Measurements from ENCODE around the gene PRLR.
"Not testable (repeated sequence)": the region's sequence is repeated elsewhere in the genome, so short reads cannot be mapped to it uniquely, and the experiment has no call there.

The PRLR gene

DNA sequence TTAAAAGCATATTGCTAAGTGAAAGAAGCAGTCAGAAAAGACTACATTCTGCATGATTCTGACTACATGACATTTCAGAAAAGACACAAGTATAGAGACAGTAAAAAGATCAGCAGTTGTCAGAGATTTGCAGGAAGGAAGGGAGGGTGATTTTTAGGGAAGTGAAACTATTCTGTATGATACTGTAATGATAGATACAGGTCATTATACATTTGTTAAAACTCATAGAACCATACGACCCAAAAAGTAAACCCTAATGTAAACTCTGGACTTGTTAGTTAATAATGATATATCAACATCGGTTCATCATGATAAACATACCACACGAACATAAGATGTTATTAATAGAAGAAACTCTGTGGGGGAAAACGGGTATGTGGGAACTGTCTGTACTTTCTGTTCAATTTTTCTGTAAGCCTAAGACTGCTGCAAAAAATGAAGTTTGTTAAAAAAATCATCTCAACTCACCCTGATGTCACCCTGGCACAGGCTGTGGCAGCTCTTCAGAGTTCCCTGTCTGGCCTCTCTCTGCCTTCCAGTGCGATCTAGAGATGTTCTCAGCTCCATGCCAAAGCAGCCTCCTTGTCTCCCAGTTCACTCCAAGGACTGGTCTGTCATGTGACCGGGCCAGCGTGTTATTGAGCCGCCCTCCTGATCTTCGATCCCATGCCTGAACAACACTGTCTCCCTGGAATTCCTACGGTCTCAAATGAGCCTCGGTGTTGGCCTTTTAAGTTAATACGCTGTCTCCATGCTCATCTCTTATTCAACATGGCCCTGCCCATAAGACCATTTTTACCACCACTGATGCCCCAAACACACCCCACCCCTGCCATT lies 35.4 kb downstream of the PRLR start:
- no peak for DNase-seq

DNA sequence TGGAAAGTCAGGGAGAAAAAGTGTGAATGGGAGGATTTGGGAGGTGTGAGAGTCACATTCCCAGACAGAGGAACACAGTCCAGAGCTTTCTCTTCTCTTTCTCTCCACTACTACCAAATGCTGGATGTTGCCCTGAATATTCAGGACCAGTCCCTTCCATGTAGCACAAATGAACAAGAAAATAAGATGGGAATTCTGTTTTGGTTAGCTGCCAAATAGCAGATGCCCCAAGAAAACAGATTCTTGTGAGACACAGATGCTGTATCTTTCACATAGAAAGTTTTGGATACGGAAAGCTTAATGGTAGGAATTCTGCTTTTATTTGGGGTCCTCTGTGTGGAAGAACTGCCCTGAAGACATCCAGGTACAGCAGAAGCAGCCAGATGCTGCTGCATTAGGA lies 37.8 kb downstream of the PRLR start:
- DNase-seq, result no peak

DNA sequence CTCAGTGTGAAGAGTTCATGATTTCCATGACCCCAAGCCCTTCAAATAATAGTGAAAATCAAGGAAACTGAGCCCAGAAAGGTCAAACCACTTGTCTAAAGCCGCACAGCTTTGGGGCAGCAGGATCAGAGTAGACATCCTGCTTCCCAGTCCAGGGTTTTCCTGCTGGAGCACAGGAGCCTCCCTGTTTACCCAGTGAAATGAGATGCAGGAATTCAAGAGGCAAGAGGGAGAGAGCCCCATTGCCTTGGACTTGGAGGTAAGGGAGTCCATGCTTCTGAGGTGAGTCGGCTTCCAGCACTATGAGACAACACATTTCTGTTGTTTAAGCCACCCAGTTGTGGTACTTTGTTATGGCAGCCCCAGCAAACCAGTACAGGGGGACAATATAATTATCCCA lies 40.5 kb downstream of the PRLR start:
- not testable (repeated sequence) for DNase-seq

DNA sequence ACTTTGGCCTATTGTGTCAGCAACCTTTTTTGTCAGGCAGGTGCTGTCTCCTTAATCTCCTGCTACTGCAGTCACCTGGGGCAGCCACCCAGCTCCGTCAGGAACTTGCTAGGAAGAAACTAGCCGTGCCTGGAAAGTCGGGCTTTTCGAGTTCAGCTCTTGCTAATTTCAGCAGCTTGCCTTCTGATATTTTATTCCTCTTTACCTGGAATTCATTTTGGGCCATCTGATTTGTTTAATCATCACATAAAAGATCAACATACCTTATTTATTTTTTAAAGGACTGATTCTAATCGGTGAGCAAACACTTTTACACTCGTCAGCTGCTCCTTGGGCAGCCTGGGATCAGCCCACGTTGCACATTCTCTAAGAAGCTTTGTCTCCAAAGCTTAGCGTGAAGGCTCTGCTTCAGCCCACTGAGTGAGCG lies 42.2 kb downstream of the PRLR start:
- DNase-seq, result no peak

DNA sequence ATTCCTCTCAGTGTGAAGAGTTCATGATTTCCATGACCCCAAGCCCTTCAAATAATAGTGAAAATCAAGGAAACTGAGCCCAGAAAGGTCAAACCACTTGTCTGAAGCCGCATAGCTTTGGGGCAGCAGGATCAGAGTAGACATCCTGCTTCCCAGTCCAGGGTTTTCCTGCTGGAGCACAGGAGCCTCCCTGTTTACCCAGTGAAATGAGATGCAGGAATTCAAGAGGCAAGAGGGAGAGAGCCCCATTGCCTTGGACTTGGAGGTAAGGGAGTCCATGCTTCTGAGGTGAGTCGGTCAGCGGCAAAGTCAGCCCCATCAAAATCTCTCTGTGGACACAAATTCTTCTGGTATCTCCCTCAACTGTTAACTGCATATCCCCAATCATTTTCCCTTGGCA lies 42.7 kb downstream of the PRLR start:
- not testable (repeated sequence) for DNase-seq

DNA sequence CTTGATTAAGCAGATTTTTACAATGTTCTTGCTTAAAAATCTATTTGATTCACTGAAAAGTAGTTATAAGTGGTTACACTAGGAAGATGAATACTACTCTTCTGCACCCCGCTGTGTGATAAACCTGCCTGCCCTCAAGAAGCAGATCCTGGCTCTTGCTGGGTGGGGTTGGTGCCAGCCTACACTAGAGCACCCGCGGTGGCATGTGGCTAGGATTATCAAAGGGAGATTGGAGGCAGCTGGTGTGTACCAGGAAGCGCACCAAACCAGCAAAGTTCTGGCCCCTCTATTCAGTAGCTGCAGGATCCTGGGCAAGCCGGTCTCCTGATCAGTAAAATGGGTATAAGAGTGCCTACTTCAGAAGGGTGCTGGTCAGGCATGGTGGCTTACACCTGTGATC lies 43.5 kb downstream of the PRLR start:
- DNase-seq, result no peak

DNA sequence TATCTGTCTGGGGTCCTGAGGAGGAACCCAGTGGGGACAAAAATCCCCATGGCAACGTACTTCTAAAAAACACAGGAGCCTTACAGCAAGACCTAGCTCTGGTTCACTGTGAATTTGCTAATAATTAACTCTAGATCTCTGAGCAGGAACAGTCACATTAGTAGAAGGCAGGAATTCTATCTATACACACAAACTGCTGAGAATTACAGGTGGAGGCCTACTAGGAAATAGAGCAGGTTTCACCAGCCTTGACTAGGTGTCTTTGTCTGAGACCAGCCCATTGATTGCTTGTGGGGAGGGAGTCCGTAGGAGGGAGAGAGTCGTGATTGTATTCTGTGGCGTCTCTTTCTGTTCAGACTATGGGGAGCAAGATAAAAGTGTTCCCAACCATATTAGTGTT lies 44.8 kb downstream of the PRLR start:
- DNase-seq, result no peak

DNA sequence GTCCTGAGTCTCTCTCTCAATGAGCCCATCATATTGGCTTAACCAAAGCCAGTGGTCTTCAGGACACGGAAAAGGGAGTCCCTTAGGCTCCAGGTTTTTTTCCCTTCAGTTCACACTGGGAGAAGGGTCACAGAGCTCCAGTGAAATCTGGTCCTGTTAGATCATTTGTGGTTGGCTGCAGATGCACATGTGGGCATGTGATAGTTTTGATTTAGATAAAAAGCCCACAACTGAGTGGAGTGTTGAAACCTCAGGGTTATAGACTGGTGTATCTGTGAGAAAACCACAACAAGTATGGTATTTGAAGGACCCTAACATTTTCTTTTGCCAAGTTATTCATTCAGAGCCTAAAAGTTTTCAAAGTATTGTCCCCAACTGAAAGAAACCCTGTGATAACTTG lies 46.7 kb downstream of the PRLR start:
- DNase-seq, result no peak

DNA sequence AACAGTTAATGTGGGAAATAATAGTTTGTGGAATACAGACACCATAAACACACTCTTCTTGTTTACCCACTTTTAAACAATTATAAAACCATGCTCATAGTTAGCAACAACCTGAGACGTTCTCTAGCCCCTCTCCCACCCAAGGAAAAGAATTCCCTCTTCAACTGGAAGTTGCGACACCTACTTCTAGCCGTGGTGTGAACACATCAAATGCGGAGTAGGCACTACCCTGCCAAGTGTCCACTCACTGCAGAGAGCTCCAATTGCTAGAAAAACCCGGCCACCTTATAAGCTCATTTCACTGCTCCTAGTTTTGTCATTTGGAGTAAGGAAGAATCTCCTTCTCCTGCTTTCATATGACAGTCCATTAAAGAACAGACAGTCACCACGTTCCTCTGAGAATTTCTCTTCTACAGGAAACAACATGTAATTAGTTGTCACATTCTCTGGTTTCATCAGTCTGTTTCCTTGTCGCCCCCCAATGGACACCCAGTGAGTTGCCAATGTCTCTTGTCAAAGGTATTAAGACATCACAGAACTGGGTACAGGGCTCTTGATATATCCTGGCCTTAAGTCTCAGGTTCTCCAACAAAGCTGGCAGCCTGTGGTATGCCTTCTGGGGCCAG lies 47.3 kb downstream of the PRLR start:
- DNase-seq, result peak in 1 of 5 donors; percentile 9

DNA sequence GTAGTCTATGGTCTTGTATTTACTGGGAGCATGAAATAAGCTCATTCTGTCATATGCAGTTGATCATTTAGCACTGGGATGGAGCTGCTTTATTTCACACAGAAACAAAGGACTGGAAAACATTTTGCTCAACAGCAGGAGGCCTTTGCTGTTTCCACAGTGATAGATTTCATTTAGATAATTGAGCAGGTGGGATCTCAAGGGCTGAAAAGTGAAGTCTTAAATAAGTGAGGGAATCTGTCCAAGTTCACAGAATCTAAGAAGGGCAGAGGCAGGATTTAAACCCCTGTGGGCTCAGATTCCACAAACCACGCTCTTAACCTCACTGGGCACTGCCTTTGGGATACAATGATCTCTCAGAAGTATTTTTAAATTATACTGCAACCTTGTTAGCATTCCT lies 47.8 kb downstream of the PRLR start:
- no peak for DNase-seq

DNA sequence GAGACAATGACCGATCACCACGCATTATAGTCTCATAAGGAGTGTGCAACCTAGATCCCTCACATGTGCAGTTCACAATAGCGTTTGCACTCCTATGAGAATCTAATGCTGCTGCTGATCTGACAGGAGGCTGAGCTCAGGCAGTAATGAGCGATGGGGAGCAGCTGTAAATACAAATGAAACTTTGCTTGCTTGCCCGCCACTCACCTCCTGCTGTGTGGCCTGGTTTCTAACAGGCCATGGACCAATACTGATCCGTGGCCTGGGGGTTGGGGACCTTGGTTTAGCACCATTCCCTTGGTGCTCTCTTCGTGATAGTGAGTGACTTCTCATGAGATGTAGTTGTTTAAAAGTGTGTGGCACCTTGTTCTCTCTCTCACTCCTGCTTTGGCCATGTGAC lies 50.2 kb downstream of the PRLR start:
- no peak for DNase-seq

DNA sequence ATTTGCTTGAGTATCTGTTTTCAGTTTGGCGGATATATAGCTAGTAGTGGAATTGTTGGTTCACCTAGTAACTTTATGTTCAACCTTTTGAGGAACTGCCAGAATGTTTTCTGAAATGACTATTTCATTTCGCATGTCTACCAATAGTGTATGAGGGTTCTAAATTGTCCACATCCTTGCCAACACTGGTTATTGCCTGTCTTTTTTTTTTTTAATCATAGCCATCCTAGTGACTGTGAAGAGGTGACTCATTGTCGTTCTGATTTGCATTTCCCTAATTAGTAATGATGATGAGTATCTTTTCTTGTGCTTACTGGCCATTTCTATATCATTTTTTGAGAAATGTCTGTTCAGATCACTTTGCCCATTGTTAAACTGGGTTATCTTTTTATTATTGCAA lies 52.5 kb downstream of the PRLR start:
- DNase-seq, result no peak

DNA sequence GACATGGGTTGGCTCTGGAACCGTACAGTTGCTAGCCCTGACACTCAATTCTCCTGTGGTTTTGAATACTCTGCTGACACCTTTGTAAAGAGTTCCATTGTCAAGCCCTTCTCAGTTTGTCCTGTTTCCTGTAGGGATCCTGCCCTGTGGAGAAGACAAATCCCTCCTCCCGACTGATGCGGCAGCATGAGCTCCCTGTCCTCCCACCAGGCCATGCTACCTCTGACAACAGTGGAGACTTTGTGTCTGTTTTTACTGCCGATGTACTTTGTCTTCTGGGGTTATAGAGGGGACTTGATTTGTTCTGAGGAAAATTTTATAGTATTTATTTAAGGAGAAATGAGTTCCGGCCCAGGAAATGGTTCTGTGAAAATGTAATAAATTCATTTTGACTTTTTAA lies 57.8 kb downstream of the PRLR start:
- DNase-seq, result no peak

DNA sequence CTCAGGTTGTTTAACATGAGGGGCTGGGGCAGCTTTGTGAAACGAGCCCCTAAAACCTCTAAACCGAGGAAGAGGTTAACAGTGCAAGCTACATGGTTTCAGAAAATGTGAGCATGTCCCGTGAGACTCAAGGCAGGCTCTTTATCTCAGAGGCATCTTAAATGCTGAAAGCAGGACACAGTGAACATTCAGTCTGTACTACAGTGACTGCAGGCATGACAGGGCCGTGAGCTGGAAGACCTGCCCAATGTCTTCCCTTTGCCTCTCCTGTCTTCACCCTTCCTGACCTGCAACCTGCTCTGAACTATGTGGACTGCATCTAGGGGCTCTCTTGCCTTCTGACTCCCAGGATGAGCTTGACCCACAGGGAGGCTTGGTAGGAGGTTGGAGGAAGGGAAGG lies 58.3 kb downstream of the PRLR start:
- no peak for DNase-seq

DNA sequence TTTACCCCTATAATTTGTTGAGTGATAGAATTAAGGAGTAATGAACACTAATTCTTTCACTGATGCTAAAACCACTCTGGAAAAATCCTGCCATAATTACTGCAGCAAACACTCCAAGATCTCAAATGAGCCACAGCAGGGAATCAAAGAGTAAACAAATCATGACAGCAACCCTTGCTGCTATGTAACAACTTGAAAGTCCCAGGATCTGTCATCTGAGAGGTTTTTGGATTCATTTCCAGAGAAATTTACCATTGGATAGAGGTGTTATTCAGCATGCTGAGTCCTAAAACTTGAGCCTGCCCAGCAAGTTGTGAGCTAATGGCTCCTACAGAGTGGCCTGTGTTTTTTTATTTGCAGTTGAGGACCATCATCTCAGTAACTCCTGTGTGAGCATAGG lies 59.2 kb downstream of the PRLR start:
- DNase-seq, result no peak

DNA sequence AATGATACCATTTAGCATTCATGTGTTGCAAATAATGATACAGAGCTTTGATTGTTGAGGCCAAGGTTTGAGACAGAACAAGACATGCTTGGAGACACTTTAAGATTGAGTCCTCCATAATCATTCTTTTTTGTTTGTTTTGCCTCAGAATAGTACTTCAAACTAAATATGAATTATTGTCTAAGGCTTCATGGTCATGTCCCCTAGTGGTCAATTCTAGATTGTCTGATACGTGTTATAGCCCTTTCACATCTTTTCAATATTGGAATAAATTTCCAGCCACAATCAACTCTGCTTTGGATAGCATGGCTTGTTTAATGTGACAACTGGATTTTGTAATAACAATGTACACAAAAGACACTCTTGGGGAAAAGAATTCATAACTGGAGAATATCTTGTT lies 64.2 kb downstream of the PRLR start:
- no peak for DNase-seq

DNA sequence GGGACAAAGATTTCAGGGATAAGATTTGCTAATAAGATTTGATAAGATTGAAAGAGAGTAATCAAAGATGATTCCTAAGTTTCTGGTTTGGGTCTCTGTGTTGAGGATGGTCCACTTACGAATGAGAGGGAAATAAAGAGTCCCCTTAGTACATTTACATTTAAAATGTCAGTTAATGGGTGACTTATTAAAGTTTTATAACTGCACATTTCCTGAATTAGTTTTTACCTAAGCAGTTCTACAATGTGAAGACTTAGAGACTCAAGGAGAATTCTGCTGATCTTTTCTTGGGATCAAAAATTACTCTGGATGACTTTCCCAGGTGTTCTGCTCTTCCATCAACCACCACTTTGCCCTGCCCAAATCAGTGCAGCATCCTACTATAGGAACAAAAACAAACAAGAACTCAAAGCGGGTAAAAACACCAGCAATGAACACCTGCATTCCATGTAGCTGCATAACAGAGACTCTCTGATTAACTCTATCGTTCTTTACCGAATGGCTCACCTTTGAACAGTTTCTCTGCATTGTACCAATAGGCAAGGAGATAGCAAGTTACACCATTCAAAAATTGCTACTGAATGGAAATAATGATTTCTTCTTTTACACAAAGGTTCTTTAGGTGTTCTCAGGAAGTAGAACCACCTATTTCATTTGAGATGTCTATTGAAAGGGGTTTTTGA lies 65.3 kb downstream of the PRLR start:
- DNase-seq, result no peak

DNA sequence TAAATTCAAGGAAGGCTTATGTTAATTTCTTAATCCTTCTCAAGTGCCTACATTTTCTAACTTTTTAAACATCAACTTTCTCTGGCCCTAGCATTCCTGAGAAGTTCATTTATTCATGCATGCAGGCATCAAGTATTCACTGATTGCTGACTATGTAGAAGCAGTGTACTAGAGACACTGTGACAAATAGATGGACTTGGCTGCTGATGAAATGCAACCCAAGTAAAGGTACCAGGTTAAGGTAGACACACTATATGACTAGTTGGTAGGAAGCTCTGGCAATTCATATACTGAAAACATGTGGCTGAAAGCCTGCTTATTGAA lies 66.6 kb downstream of the PRLR start:
- no peak for DNase-seq

DNA sequence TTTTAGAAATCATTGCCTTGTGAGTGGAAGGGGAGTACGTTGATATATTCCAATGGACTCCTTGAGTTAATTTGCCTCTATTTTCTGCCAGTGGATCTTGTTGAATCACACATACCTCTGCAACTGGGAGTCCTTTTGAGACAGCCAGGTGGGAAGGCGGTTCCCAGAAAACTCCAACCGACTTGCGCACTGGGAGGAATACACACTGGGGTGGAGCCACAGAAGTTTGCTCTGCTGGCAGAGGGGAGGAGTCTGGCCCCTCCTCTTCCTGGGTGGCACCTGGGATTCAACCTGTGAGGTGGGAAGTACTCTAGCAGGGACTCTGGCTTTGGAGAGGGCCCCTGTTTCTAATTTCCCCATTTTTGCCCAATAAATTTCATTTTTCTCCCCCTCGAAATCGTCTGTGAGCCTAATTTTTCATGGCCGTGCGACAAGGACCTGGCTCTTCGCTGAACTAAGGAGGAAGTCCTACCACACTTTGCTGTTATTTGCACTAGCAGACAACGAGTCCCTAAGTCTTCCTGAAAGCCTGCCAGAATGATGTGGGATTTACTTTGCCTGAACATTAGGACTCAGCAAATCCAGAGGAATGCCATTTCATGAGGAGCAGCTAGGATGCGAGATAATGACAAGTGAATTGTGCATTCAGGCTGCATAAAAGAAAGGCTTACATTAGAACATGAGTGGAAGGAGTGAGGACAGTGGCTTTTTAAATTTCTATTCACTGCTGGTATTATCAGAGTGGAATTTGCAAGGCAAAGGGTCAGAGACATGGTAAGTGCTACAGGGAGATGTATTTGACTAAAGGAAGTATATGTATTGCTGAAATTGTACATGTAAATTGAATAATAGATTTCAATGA lies 67.2 kb downstream of the PRLR start:
- no peak for DNase-seq

DNA sequence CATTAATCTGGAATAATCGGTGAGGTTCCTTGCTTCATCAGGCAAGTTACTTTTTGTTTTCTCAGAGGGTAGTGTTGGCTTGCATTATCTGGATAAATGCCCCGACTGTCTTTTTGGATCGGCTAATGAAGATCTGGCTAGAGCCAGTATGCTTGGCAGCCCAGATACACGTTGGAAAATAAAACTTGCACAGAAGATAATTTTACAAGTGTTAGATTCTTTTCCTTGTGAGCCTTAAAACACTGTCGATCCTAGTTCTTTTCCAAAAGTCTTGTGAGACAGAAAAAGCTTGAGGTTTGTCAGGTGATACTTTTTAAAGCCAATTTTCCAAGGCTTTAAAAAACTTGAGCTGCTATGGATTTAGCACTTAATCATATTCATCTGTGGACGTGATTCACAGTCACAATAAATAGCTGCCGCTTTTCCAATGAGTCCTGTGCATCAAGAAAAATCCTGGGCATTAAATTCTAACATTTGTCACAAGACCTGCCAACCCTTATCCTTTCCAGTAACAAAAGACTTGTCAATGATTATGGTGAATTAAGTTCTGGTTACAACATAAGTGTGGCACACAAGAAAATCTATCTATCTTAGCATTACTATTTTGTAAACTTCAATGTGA lies 68.5 kb downstream of the PRLR start:
- no peak for DNase-seq

DNA sequence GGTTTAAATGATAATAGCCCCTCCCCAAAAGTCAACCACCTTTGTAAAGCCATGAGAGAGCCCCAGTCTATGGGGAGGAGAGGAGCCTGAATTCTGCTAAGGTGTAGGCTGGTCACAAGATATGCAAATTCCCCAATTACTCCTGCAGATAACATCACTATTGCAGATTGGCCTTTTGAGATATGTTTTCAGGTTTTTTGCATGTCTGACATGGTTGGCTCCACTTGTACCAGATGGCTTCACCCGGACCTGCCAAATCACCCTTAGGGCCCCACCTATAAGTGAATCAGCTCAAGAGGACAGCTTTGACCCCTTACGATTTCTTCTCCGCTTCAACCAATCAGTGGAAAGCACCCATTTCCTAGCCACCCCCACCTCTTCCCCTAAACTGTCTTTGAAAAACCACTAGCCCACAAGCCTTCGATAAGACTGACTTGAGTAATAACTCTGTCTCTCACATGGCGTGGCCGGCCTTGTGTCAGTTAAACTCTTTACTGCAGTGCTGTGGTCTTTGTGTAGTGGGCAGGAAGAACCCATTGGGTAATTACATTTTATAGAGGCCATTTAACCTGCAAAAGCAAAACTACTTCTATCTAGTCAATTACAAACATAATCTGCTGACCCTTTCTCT lies 69.7 kb downstream of the PRLR start:
- no peak for DNase-seq

DNA sequence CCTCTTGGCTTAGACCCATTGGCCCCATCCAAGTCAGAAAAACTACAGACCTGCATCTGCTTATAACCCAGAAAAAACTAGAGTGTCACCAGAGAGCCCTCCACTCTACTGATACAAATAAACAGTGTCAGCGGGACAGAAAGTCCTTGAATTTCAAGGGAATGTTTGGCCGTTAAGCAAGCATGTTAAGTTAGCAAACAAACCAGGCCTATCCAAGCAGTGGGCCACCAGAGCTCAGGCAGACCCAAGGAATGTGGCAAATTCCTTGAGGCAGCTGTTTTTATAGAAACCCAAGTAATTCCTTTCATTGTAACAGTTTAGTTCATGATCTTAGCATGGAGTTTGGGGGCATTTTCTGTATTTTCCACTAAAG lies 70.9 kb downstream of the PRLR start:
- DNase-seq, result no peak

Data from T-helper 1 cell (primary cell).